Prostate gland (tissue), 2 donors: Measurements from ENCODE around the gene SPG7. TPM values are rescaled to one million over a fixed set of nuclear protein-coding genes. Genes with fewer than 3 reads are reported as not detected.

Experiments used
- DNase-seq: peaks from one replicate; pipeline ENCODE4 v3.0.0-alpha.2; 2019; ENCODE audit warnings: low spot score
- H3K27ac ChIP-seq, 2 donors: fragments of 200-600 bp; sonication (generic); 2 replicates each; pipeline ENCODE4 v1.5.1; 2017 to 2019
- H3K27me3 ChIP-seq: fragments of 200-600 bp; sonication (generic); replicated peaks from 2 replicates; pipeline ENCODE4 v1.5.1; 2019; ENCODE audit not compliant: insufficient read depth
- H3K36me3 ChIP-seq, 2 donors: fragments of 200-600 bp; sonication (generic); 1 replicate in 1 of 2; 2 replicates in 1 of 2; pipeline versions ENCODE4 v1.5.1 to v1.8.1; 2017 to 2019
- H3K4me1 ChIP-seq: fragments of 200-600 bp; sonication (generic); replicated peaks from 2 replicates; pipeline ENCODE4 v1.5.1; 2019
- H3K4me3 ChIP-seq, 2 donors: fragments of 200-600 bp; sonication (generic); 2 replicates each; pipeline ENCODE4 v1.5.1; 2017 to 2019
- H3K9me3 ChIP-seq: fragments of 200-600 bp; sonication (generic); 2 replicates; pipeline ENCODE4 v1.5.1; 2017
- CTCF ChIP-seq, 4 experiments: fragments of 200-600 bp in 2 of 4; fragments of 450-650 bp in 2 of 4; sonication (generic) in 2 of 4; IDR thresholded peaks; 1 replicate in 3 of 4; 2 replicates in 1 of 4; pipeline ENCODE4 v1.5.1; 2016 to 2019; ENCODE audit warnings: antibody characterized with exemption in 4 of 4, mild to moderate bottlenecking in 2 of 4, moderate library complexity in 2 of 4
- POLR2A ChIP-seq: fragments of 450-650 bp; IDR thresholded peaks from one replicate; pipeline ENCODE4 v1.6.1; 2016; ENCODE audit warnings: antibody characterized with exemption, mild to moderate bottlenecking
- POLR2AphosphoS5 ChIP-seq: sonication (generic); formaldehyde crosslinking; IDR thresholded peaks from one replicate; pipeline ENCODE4 v1.6.1; 2017; ENCODE audit warnings: antibody characterized with exemption
- WGBS: methylation state at CpG from one replicate; pipeline ENCODE4 v1.1.5; 2018; 5-methylcytosine and 5-hydroxymethylcytosine counted together
- intact Hi-C: fragments of 100-400 bp; cut with DNase I; formaldehyde crosslinking; loops from one replicate; pipeline ENCODE4 v1.14.2; 2022
- total RNA-seq, 2 donors: library from RNA; depleted of rRNA; stranded (reverse); fragments of >200 nt; gene quantifications; one replicate each; pipeline ENCODE4 v1.1.0, GENCODE V29; 2016

SPG7 gene
- total RNA-seq, 2 donors from 2014 or later = 128 to 165 TPM

GRCh38 chr16:89475144-89475543 lies 33.1 kb upstream of the SPG7 start:
- intact Hi-C loops = no loop called here
- Histone ChIP-seq H3K27ac (no peak overlapping the region), H3K4me1 (peaks cover 13% of the 10 kb centered on the region), H3K9me3 (no peaks in the 10 kb centered on the region), H3K4me3 (no peak overlapping the region), H3K27me3 (no peaks in the 10 kb centered on the region), H3K36me3 (no peaks in the 10 kb centered on the region)
- DNase-seq = no peak
- TF ChIP-seq CTCF (IDR thresholded peaks at IDR 0.05) = no peak
- no peak for TF ChIP-seq POLR2A
- no peak for TF ChIP-seq POLR2AphosphoS5
- WGBS = 61% methylated on average over 5 of the region's 5 CpGs

GRCh38 chr16:89476379-89476778 lies 31.8 kb upstream of the SPG7 start:
- H3K4me1 ChIP-seq = peaks cover 13% of the 10 kb centered on the region
- H3K27ac ChIP-seq = peak overlapping the region in 1 of 2 donors; percentile 3
- no peaks in the 10 kb centered on the region for H3K9me3 ChIP-seq
- TF ChIP-seq POLR2AphosphoS5 (peak; percentile 67), CTCF (IDR thresholded peaks at IDR 0.05) (no peak)
- H3K4me3 ChIP-seq = no peak overlapping the region
- no peaks in the 10 kb centered on the region for H3K27me3 ChIP-seq
- 60% methylated on average over 5 of the region's 5 CpGs for WGBS
- peak; percentile 68 for DNase-seq
- intact Hi-C loops = no loop called here
- no peaks in the 10 kb centered on the region for H3K36me3 ChIP-seq

- Histone ChIP-seq H3K27me3 (no peaks in the 10 kb centered on the region), H3K4me3 (no peak overlapping the region), H3K4me1 (peaks cover 15% of the 10 kb centered on the region), H3K36me3 (no peaks in the 10 kb centered on the region), H3K9me3 (no peaks in the 10 kb centered on the region), H3K27ac (peak overlapping the region in 1 of 2 donors; percentile 3)
- no peak for DNase-seq
- WGBS = 40% methylated on average over 10 of the region's 10 CpGs
- intact Hi-C loops = no loop called here
- TF ChIP-seq POLR2A (no peak), POLR2AphosphoS5 (no peak), CTCF (IDR thresholded peaks at IDR 0.05) (no peak)
Observed at GRCh38 chr16:89476811-89477261, 31.4 kb upstream of the SPG7 start.

- intact Hi-C loops = no loop called here
- Histone ChIP-seq H3K27me3 (no peaks in the 10 kb centered on the region), H3K36me3 (no peaks in the 10 kb centered on the region), H3K4me1 (peaks cover 9% of the 10 kb centered on the region), H3K9me3 (no peaks in the 10 kb centered on the region), H3K4me3 (no peak overlapping the region), H3K27ac (no peak overlapping the region)
- WGBS = 80% methylated on average over 14 of the region's 14 CpGs
- no peak for TF ChIP-seq CTCF (IDR thresholded peaks at IDR 0.05)
- TF ChIP-seq POLR2AphosphoS5 = no peak
- no peak for TF ChIP-seq POLR2A
- DNase-seq = no peak
Observed at GRCh38 chr16:89478576-89479221, 29.5 kb upstream of the SPG7 start.

- 73% methylated on average over 13 of the region's 13 CpGs for WGBS
- no peaks in the 10 kb centered on the region for H3K9me3 ChIP-seq
- peaks cover 6% of the 10 kb centered on the region for H3K4me1 ChIP-seq
- no peak for TF ChIP-seq POLR2AphosphoS5
- TF ChIP-seq POLR2A = no peak
- no peak for TF ChIP-seq CTCF (IDR thresholded peaks at IDR 0.05)
- no peak overlapping the region for H3K27ac ChIP-seq
- no peaks in the 10 kb centered on the region for H3K27me3 ChIP-seq
- no peak for DNase-seq
- H3K36me3 ChIP-seq = no peaks in the 10 kb centered on the region
- H3K4me3 ChIP-seq = no peak overlapping the region
- intact Hi-C loops = loop anchor here (10.0 kb wide), 1 partner anchor 77 kb away; no protein-coding TSS in a partner anchor
Observed at GRCh38 chr16:89481356-89481955, 26.7 kb upstream of the SPG7 start.
